Hematopoietic multipotent progenitor cell treated with erythropoietin and hydrocortisone succinate and interleukin-3 and kit ligand, for 6 days (in vitro differentiated cells): ENCODE data around the gene TMEM132D.

Experiments
- DNase-seq: peaks from one replicate; pipeline ENCODE4 v3.0.0-alpha.2; 2015

Gene TMEM132D

GRCh38 chr12:129530984-129531383, 372.8 kb downstream of the TMEM132D start:
- no peak for DNase-seq

GRCh38 chr12:129530517-129530916, 373.3 kb downstream of the TMEM132D start:
- DNase-seq = no peak

- no peak for DNase-seq
Observed at GRCh38 chr12:129527506-129527905, 376.3 kb downstream of the TMEM132D start.

- DNase-seq = no peak
Observed at GRCh38 chr12:129523621-129524020, 380.2 kb downstream of the TMEM132D start.

GRCh38 chr12:129520739-129521138, 383.1 kb downstream of the TMEM132D start:
- DNase-seq = no peak

- no peak for DNase-seq
Observed at GRCh38 chr12:129503802-129504201, 400.0 kb downstream of the TMEM132D start.

- no peak for DNase-seq
Observed at GRCh38 chr12:129496226-129496625, 407.6 kb downstream of the TMEM132D start.

- no peak for DNase-seq
Observed at GRCh38 chr12:129494766-129495165, 409.1 kb downstream of the TMEM132D start.

GRCh38 chr12:129494260-129494659, 409.6 kb downstream of the TMEM132D start:
- DNase-seq = no peak

GRCh38 chr12:129489100-129489676, 414.6 kb downstream of the TMEM132D start:
- DNase-seq = no peak

- no peak for DNase-seq
Observed at GRCh38 chr12:129486931-129487330, 416.9 kb downstream of the TMEM132D start.

GRCh38 chr12:129483111-129483893, 420.5 kb downstream of the TMEM132D start:
- DNase-seq = no peak

- no peak for DNase-seq
Observed at GRCh38 chr12:129481921-129482320, 421.9 kb downstream of the TMEM132D start.

GRCh38 chr12:129470196-129470595, 433.6 kb downstream of the TMEM132D start:
- DNase-seq = no peak

- no peak for DNase-seq
Observed at GRCh38 chr12:129467726-129468125, 436.1 kb downstream of the TMEM132D start.

- no peak for DNase-seq
Observed at GRCh38 chr12:129467289-129467688, 436.5 kb downstream of the TMEM132D start.

- no peak for DNase-seq
Observed at GRCh38 chr12:129466499-129466898, 437.3 kb downstream of the TMEM132D start.

GRCh38 chr12:129459886-129460285, 443.9 kb downstream of the TMEM132D start:
- no peak for DNase-seq

- DNase-seq = no peak
Observed at GRCh38 chr12:129446696-129447095, 457.1 kb downstream of the TMEM132D start.

- DNase-seq = no peak
Observed at GRCh38 chr12:129440278-129440677, 463.5 kb downstream of the TMEM132D start.

- no peak for DNase-seq
Observed at GRCh38 chr12:129434790-129435189, 469.0 kb downstream of the TMEM132D start.

- DNase-seq = no peak
Observed at GRCh38 chr12:129428240-129428936, 475.4 kb downstream of the TMEM132D start.

- no peak for DNase-seq
Observed at GRCh38 chr12:129423041-129423580, 480.7 kb downstream of the TMEM132D start.

GRCh38 chr12:129413295-129413694, 490.5 kb downstream of the TMEM132D start:
- no peak for DNase-seq
